Mucosa of descending colon (tissue), 3 donors: ENCODE data around the gene CLNK. TPM values are rescaled to one million over a fixed set of nuclear protein-coding genes. Genes with fewer than 3 reads are reported as not detected.

Experiments used
- ATAC-seq: fragments of 200-7000 bp; cut with Tn5 transposase; one replicate; pipeline ENCODE4 v1.9.1; 2020; ENCODE audit warnings: mild to moderate bottlenecking, moderate library complexity
- DNase-seq, 3 donors: peaks; one replicate each; pipeline ENCODE4 v3.0.0-alpha.2; 2020
- H3K36me3 ChIP-seq: fragments of 200-600 bp; one replicate; pipeline ENCODE4 v1.8.0; 2021; ENCODE audit warnings: low read depth, mild to moderate bottlenecking
- H3K4me1 ChIP-seq: fragments of 200-600 bp; one replicate; pipeline ENCODE4 v1.8.0; 2021; ENCODE audit warnings: low read depth, mild to moderate bottlenecking
- H3K4me3 ChIP-seq: fragments of 200-600 bp; one replicate; pipeline ENCODE4 v1.8.0; 2021; ENCODE audit warnings: mild to moderate bottlenecking
- H3K9me3 ChIP-seq: fragments of 200-600 bp; one replicate; pipeline ENCODE4 v1.8.0; 2021; ENCODE audit warnings: mild to moderate bottlenecking
- CTCF ChIP-seq: fragments of 200-600 bp; IDR thresholded peaks from one replicate; pipeline ENCODE4 v1.8.0; 2022; ENCODE audit warnings: antibody characterized with exemption, mild to moderate bottlenecking
- intact Hi-C, 2 donors: fragments of 100-400 bp; cut with DNase I in 1 of 2; cut with micrococcal nuclease in 1 of 2; formaldehyde crosslinking; loops; one replicate each; pipeline versions ENCODE4 v1.11.0 to v1.11.1; 2022; cut with DNase I, micrococcal nuclease
- total RNA-seq, 3 donors: library from RNA; stranded (reverse); fragmentation: NEBNext Ultra II Directional in 2 of 3; extraction: Animal tissue kit (Norgen Biotek cat#: 25700) in 2 of 3; gene quantifications; one replicate each; pipeline versions ENCODE4 v1.2.1 to v1.2.4, GENCODE V29; 2021 to 2023
- donor health status: DM: no; HTN: no; CAD: no; lungs with moderate emphysema.
- donor health status: DM: no; HTN: no; CAD: no.
- donor health status: DM: no; HTN: yes; CAD: no.

Gene CLNK
- total RNA-seq, 3 donors from 2014 or later = 0.27 to 0.60 TPM; not detected in 1

GRCh38 chr4:10687526-10687925, 3.0 kb upstream of the CLNK start:
- ATAC-seq = no peak
- H3K4me1 ChIP-seq = no peaks in the 10 kb centered on the region
- intact Hi-C loops = no loop called here
- H3K9me3 ChIP-seq = no peaks in the 10 kb centered on the region
- no peak for DNase-seq
- no peaks in the 10 kb centered on the region for H3K36me3 ChIP-seq
- TF ChIP-seq CTCF = no peak
- no peak overlapping the region for H3K4me3 ChIP-seq

DNA sequence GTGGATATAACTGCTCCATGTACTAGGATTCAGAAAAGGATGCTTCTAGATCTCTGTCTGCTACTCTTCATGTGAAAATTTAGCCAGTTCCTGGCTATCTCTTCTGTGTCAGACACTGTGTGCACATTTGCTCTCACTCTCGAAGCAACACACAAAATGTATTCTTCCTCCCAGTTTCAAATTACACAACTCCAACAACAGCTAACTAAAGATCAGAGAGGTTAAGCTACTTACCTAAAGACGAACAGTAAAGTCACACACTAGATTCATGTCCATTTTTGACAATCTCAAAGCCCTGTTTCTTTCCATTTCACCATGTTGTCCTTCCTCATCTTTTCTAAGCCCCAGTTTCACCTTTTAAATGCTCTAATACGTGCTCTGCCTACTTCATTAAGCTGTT, 2.2 kb downstream of the CLNK start:
- H3K4me3 ChIP-seq = no peak overlapping the region
- no peak for TF ChIP-seq CTCF
- no peaks in the 10 kb centered on the region for H3K4me1 ChIP-seq
- no peak for ATAC-seq
- intact Hi-C loops = no loop called here
- H3K9me3 ChIP-seq = no peaks in the 10 kb centered on the region
- no peak for DNase-seq
- no peaks in the 10 kb centered on the region for H3K36me3 ChIP-seq

DNA sequence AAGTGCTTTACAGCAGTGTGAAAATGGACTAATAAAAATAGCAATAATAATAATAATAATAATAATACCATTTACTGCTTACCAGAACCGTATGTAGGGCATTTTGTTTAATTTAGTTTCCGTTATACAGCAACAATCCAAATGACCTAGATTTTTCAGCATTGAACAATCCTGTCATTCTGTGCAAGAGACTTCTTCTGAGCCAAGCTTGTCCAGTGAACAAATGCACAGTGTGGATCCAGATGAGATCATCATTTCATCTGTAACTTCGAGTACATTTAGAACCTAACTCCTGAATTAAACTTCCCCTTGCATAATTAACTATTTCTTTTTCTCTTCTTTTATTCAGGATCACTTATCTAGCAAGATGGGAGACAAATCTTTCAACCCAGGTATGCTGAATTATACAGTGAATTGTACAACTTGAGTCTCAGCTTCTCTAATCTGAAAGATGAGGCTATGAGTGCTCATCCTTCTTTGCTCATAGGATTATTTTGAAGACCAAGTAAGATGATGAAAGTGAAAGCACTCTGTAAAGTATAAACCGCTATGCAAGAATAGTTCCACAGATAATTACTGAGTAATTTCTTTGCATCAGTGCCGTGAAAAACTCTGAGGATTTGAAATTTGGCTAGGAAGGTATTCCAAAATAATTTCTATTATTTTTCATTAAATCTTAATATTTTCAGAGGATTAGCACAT, 6.6 kb downstream of the CLNK start:
- no peak for ATAC-seq

DNA sequence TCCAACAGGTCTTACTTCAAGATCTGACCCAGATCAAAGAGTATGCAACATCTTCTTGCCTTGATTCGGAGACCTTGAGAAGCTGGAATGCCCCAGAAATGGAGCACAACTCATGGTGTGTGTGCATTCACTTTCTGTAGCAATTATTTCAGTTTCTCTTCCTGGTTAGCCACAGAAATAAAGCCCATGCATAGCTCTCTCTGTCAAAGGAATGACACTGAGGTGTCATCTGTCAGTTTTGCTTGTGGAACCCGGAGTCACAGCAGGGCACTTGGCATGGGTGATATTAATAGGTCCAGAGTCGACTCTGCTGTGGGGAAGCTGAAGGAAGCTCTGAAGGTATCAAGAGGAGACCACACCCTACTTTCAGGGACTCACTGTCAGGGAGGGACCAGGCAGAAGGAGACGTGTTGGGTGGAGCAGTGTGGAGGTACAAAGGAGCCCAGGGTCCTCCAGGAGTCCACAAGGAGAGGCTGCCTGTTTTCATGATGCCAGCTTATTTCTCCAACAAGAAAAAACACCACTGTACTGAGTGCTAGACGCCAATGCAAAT, 10.7 kb downstream of the CLNK start:
- H3K36me3 ChIP-seq = no peaks in the 10 kb centered on the region
- no peak for TF ChIP-seq CTCF
- H3K4me1 ChIP-seq = no peaks in the 10 kb centered on the region
- DNase-seq (no peak), ATAC-seq (peak; percentile 42)
- H3K9me3 ChIP-seq = no peaks in the 10 kb centered on the region
- H3K4me3 ChIP-seq = no peak overlapping the region
- intact Hi-C loops = no loop called here

More for the DNA sequence above, 6.6 kb downstream of the CLNK start:
- TF ChIP-seq CTCF = no peak
- Histone ChIP-seq H3K4me3 (no peak overlapping the region), H3K4me1 (no peaks in the 10 kb centered on the region), H3K9me3 (no peaks in the 10 kb centered on the region), H3K36me3 (no peaks in the 10 kb centered on the region)
- no peak for DNase-seq
- intact Hi-C loops = no loop called here

GRCh38 chr4:10672379-10672778, 12.2 kb downstream of the CLNK start:
- no peaks in the 10 kb centered on the region for H3K36me3 ChIP-seq
- DNase-seq (no peak), ATAC-seq (no peak)
- H3K9me3 ChIP-seq = no peaks in the 10 kb centered on the region
- H3K4me1 ChIP-seq = no peaks in the 10 kb centered on the region
- intact Hi-C loops = no loop called here
- no peak for TF ChIP-seq CTCF
- no peak overlapping the region for H3K4me3 ChIP-seq
